Subcutaneous adipose tissue (tissue), 4 donors: Measurements from ENCODE around the gene ARFGEF3. TPM values are rescaled to one million over a fixed set of nuclear protein-coding genes. Genes with fewer than 3 reads are reported as not detected.

Experiments used
- CTCF ChIP-seq: fragments of 450-650 bp; IDR thresholded peaks from one replicate; pipeline ENCODE4 v1.5.1; 2016; ENCODE audit warnings: low read depth, mild to moderate bottlenecking, control low read depth, antibody characterized with exemption, moderate library complexity
- total RNA-seq, 4 donors: library from RNA; depleted of rRNA; stranded (reverse); fragments of >200 nt; gene quantifications; one replicate each; pipeline ENCODE4 v1.1.0, GENCODE V29; 2016

Gene ARFGEF3
- total RNA-seq, 4 donors from 2014 or later: 1.0 to 6.2 (median 2.3) TPM

- TF ChIP-seq CTCF: no peak
Measured at GRCh38 chr6:138292482-138292881, 130.7 kb downstream of the ARFGEF3 start.

GRCh38 chr6:138293428-138294395, 132.0 kb downstream of the ARFGEF3 start:
- no peak for TF ChIP-seq CTCF

DNA sequence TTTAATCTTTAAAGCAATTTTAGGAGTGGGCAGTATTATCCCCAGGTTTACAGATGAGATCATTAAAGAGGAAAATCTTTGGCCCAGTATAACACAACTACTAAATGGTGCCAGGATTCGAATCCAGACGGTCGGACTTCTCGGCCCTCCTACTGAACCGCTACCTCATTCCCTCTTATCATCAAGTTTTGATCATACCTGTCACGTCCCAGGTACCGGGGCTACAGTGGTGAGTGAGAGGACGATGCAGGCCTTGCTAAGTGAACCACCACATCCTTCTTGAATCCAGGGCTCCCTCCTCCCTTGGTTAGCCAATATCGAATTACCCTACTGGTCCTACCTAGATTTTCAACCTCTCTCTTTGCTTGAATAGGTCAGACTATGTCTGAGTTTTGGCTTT, 134.6 kb downstream of the ARFGEF3 start:
- TF ChIP-seq CTCF: no peak

DNA sequence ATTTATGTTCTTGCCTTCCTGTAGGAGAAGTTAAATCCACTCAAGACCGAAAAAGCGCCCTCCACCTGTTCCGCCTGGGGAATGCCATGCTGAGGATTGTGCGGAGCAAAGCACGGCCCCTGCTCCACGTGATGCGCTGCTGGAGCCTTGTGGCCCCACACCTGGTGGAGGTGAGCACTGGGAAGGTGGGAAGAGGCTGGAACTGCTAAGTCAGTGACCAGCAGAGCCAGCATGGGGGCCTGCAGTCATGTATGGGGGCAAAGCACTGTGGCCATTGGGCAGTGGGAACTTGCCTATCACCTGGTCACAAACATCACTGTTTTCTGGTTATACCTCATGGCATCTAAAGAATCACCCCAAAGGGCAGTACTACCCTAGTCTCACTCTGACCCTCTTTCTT, 135.0 kb downstream of the ARFGEF3 start:
- no peak for TF ChIP-seq CTCF

DNA sequence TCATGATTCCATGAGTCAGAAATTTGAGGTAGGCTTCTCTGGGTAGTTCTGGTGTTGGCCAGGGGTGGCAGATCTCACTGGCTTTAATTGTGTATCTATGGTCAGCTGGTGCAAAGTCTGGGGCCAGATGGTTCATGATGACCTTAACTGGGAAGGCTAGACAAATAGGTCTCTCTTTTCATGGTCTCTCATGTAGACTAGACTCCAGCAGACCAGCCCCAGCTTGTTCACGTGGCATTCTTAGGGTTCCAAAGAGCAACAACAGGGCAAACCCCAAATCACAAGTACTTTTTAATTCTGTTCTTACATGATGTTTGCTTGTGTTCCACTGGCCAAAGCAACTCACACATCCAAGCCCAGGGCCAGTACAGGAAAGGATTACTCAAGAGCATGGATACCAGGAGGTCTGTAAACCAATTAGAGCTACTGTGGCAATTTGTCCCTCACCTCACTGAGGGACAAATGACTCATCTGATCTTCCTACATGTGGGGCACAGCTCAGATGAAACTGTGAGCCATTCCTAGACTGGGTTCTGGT, 136.1 kb downstream of the ARFGEF3 start:
- TF ChIP-seq CTCF: no peak

- TF ChIP-seq CTCF: no peak
Measured at GRCh38 chr6:138300469-138300868, 138.7 kb downstream of the ARFGEF3 start.

DNA sequence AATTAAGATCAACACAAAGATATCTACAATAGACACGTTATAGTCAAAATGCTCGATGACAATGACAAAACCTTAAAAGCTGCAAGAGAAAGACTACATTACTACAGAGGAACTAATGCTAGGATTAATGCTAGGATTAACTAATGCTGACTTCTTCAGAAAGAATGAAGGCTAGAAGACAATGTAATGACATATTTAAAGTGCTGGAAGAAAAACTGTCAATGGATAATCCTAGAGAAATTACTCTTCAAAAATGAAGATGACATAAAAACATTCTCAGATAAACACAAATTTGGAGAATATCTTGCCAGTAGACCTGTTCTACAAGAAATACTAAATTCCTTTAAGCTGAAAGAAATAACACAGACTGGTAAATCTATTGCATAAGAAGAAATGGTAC, 140.8 kb downstream of the ARFGEF3 start:
- no peak for TF ChIP-seq CTCF
